WTC11 (cell line): Measurements from ENCODE around the gene FOXS1. TPM values are rescaled to one million over a fixed set of nuclear protein-coding genes. Genes with fewer than 3 reads are reported as not detected.

Source experiments
- ATAC-seq: fragments of 200-7000 bp; cut with Tn5 transposase; 2 replicates; pipeline ENCODE4 v1.10.0; 2021; ENCODE audit warnings: mild to moderate bottlenecking, moderate library complexity
- CTCF ChIA-PET: fragments of 300-600 bp; sonication (Branson Sonifier 250); formaldehyde crosslinking; loops from one replicate; lab custom pipeline; 2021; ENCODE audit warnings: antibody characterized with exemption; lab: Charles Lee
- POLR2A ChIA-PET: fragments of 350-600 bp; sonication (Branson Sonifier 250); formaldehyde crosslinking; loops from one replicate; lab custom pipeline; 2021; ENCODE audit warnings: antibody characterized with exemption; lab: Charles Lee
- DNase-seq: peaks from one replicate; pipeline ENCODE4 v3.0.0; 2021; ENCODE audit warnings: low spot score
- H3K27ac Mint-ChIP-seq: 2 replicates; pipeline ENCODE4 v1.8.0; 2021; ENCODE audit warnings: mixed read lengths
- H3K27me3 Mint-ChIP-seq: 2 replicates; pipeline ENCODE4 v1.8.0; 2021; ENCODE audit warnings: low read depth, mild to moderate bottlenecking, moderate library complexity, mixed read lengths
- H3K36me3 Mint-ChIP-seq: 2 replicates; pipeline ENCODE4 v1.8.0; 2021; ENCODE audit warnings: mixed read lengths
- H3K4me1 Mint-ChIP-seq: 2 replicates; pipeline ENCODE4 v1.8.0; 2022; ENCODE audit warnings: mixed read lengths
- H3K4me3 Mint-ChIP-seq: 2 replicates; pipeline ENCODE4 v1.8.0; 2021; ENCODE audit warnings: mild to moderate bottlenecking, moderate library complexity, mixed read lengths
- H3K9me3 Mint-ChIP-seq: 2 replicates; pipeline ENCODE4 v1.8.0; 2021; ENCODE audit warnings: mixed read lengths
- ATF6 ChIP-seq: sonication (generic); formaldehyde crosslinking; IDR thresholded peaks from 2 replicates; pipeline ENCODE4 v1.8.1; 2023; ENCODE audit warnings: mild to moderate bottlenecking, missing genetic modification reagents
- CBFB ChIP-seq: sonication (generic); formaldehyde crosslinking; IDR thresholded peaks from 2 replicates; pipeline ENCODE4 v1.8.1; 2022; ENCODE audit warnings: mild to moderate bottlenecking, low read depth, missing genetic modification reagents
- CREB1 ChIP-seq: sonication (generic); formaldehyde crosslinking; IDR thresholded peaks from 2 replicates; pipeline ENCODE4 v1.8.0; 2023; ENCODE audit warnings: mild to moderate bottlenecking, missing genetic modification reagents
- E2F4 ChIP-seq: sonication (generic); formaldehyde crosslinking; IDR thresholded peaks from 2 replicates; pipeline ENCODE4 v1.8.1; 2022; ENCODE audit warnings: low read depth, mild to moderate bottlenecking, moderate library complexity, missing genetic modification reagents, borderline replicate concordance
- E2F5 ChIP-seq: sonication (generic); formaldehyde crosslinking; IDR thresholded peaks from 2 replicates; pipeline ENCODE4 v1.8.1; 2022; ENCODE audit warnings: mild to moderate bottlenecking, moderate library complexity, missing genetic modification reagents
- ERG ChIP-seq: fragments of 250-450 bp; sonication (Bioruptor Pico); IDR thresholded peaks from 2 replicates; pipeline ENCODE4 v1.8.0; 2021; ENCODE audit warnings: mild to moderate bottlenecking
- ESRRA ChIP-seq: sonication (generic); formaldehyde crosslinking; IDR thresholded peaks from 2 replicates; pipeline ENCODE4 v1.8.1; 2022; ENCODE audit warnings: mild to moderate bottlenecking, missing genetic modification reagents, borderline replicate concordance
- FOXJ3 ChIP-seq: sonication (generic); formaldehyde crosslinking; IDR thresholded peaks from 2 replicates; pipeline ENCODE4 v1.9.0; 2021; ENCODE audit warnings: missing genetic modification reagents, mild to moderate bottlenecking, borderline replicate concordance
- FOXK1 ChIP-seq: sonication (generic); formaldehyde crosslinking; IDR thresholded peaks from 2 replicates; pipeline ENCODE4 v1.8.0; 2022; ENCODE audit warnings: mild to moderate bottlenecking, moderate library complexity, missing genetic modification reagents
- MLX ChIP-seq: sonication (generic); formaldehyde crosslinking; IDR thresholded peaks from 2 replicates; pipeline ENCODE4 v1.8.1; 2023; ENCODE audit warnings: mild to moderate bottlenecking, missing genetic modification reagents, moderate library complexity
- MYBL2 ChIP-seq: sonication (generic); formaldehyde crosslinking; IDR thresholded peaks from 2 replicates; pipeline ENCODE4 v1.8.1; 2023; ENCODE audit warnings: mild to moderate bottlenecking, moderate library complexity, missing genetic modification reagents
- PRRX2 ChIP-seq: fragments of 250-450 bp; sonication (Bioruptor Pico); IDR thresholded peaks from 2 replicates; pipeline ENCODE4 v1.8.0; 2021; ENCODE audit warnings: mild to moderate bottlenecking
- RORB ChIP-seq: fragments of 250-450 bp; sonication (Bioruptor Pico); IDR thresholded peaks from 2 replicates; pipeline ENCODE4 v1.9.0; 2021; ENCODE audit warnings: mild to moderate bottlenecking
- USF1 ChIP-seq: sonication (generic); formaldehyde crosslinking; IDR thresholded peaks from 2 replicates; pipeline ENCODE4 v1.8.0; 2022; ENCODE audit warnings: mild to moderate bottlenecking, missing genetic modification reagents
- ZBTB21 ChIP-seq: sonication (generic); formaldehyde crosslinking; IDR thresholded peaks from 2 replicates; pipeline ENCODE4 v1.8.1; 2023; ENCODE audit warnings: mild to moderate bottlenecking, missing genetic modification reagents, borderline replicate concordance
- ZNF138 ChIP-seq: sonication (generic); formaldehyde crosslinking; conservative IDR thresholded peaks from 2 replicates; pipeline ENCODE4 v1.8.1; 2022; ENCODE audit warnings: mild to moderate bottlenecking, moderate library complexity, missing genetic modification reagents
- ZNF232 ChIP-seq: sonication (generic); formaldehyde crosslinking; IDR thresholded peaks from 2 replicates; pipeline ENCODE4 v1.8.0; 2022; ENCODE audit warnings: mild to moderate bottlenecking, missing genetic modification reagents
- ZNF416 ChIP-seq: fragments of 250-450 bp; sonication (Bioruptor Pico); IDR thresholded peaks from 2 replicates; pipeline ENCODE4 v1.9.0; 2021; ENCODE audit warnings: mild to moderate bottlenecking, inconsistent platforms
- ZNF423 ChIP-seq: fragments of 250-450 bp; sonication (Bioruptor Pico); IDR thresholded peaks from 2 replicates; pipeline ENCODE4 v2.1.2; 2022; ENCODE audit warnings: mild to moderate bottlenecking, moderate library complexity
- ZNF425 ChIP-seq: fragments of 250-450 bp; sonication (Bioruptor Pico); conservative IDR thresholded peaks from 2 replicates; pipeline ENCODE4 v1.9.0; 2021; ENCODE audit warnings: mild to moderate bottlenecking
- total RNA-seq: library from RNA; stranded (reverse); gene quantifications from 3 replicates; pipeline ENCODE4 v1.2.3, GENCODE V29; 2021

The FOXS1 gene
- total RNA-seq, 1 experiment from 2014 or later, result not detected

- peak; percentile 4 for DNase-seq
- no peak for ATAC-seq
- no peaks in the 10 kb centered on the region for H3K9me3 Mint-ChIP-seq
- H3K27me3 Mint-ChIP-seq, result peaks cover 42% of the 10 kb centered on the region
- H3K4me3 Mint-ChIP-seq, result no peak overlapping the region
- no peak overlapping the region for H3K27ac Mint-ChIP-seq
- H3K36me3 Mint-ChIP-seq, result no peaks in the 10 kb centered on the region
- peaks cover 23% of the 10 kb centered on the region for H3K4me1 Mint-ChIP-seq
- POLR2A ChIA-PET, result interaction anchor here (0.5 kb wide), 1 partner anchor 487 kb away, joined by 3 read pairs; no protein-coding TSS in a partner anchor
- TF ChIP-seq ZNF138 (CRISPR knock-in tag) (no peak), ZNF416 (CRISPR knock-in tag) (no peak)
- TF ChIP-seq, all 79 proteins: peak for 0
- CTCF ChIA-PET, result interaction anchor here (1.1 to 1.4 kb wide), 4 partner anchors 12 to 87 kb away, joined by 3 to 7 read pairs (median 4); partner anchors contain the start of gene PDRG1
Measured at GRCh38 chr20:31864521-31865400, 19.4 kb upstream of the FOXS1 start.

GRCh38 chr20:31863296-31864085 lies 18.1 kb upstream of the FOXS1 start:
- ChIA-PET POLR2A (interaction anchor here (0.6 to 0.9 kb wide), 2 partner anchors 82 to 369 kb away, joined by 3 read pairs; no protein-coding TSS in a partner anchor), CTCF (interaction anchor here (1.0 to 1.8 kb wide), 4 partner anchors 10 to 154 kb away, joined by 3 to 5 read pairs (median 4); partner anchors contain the start of gene PDRG1)
- H3K27me3 Mint-ChIP-seq, result peaks cover 42% of the 10 kb centered on the region
- TF ChIP-seq FOXK1 (CRISPR knock-in tag), result no peak
- TF ChIP-seq ESRRA (CRISPR knock-in tag), result no peak
- TF ChIP-seq RORB, result no peak
- no peak for TF ChIP-seq ZNF425 (CRISPR knock-in tag)
- TF ChIP-seq E2F5 (CRISPR knock-in tag), result no peak
- no peak for TF ChIP-seq MYBL2
- no peak for TF ChIP-seq ZNF232 (CRISPR knock-in tag)
- TF ChIP-seq ZBTB21, result no peak
- no peak for TF ChIP-seq ERG (CRISPR knock-in tag)
- TF ChIP-seq ATF6 (CRISPR knock-in tag), result no peak
- ATAC-seq, result no peak
- H3K9me3 Mint-ChIP-seq, result no peaks in the 10 kb centered on the region
- H3K36me3 Mint-ChIP-seq, result no peaks in the 10 kb centered on the region
- peaks cover 18% of the 10 kb centered on the region for H3K4me1 Mint-ChIP-seq
- DNase-seq, result peak; percentile 7
- no peak overlapping the region for H3K4me3 Mint-ChIP-seq
- no peak overlapping the region for H3K27ac Mint-ChIP-seq

GRCh38 chr20:31862506-31862905 lies 17.1 kb upstream of the FOXS1 start:
- POLR2A ChIA-PET, result interaction anchor here (0.6 kb wide), 1 partner anchor 370 kb away, joined by 3 read pairs; no protein-coding TSS in a partner anchor
- peaks cover 18% of the 10 kb centered on the region for H3K4me1 Mint-ChIP-seq
- DNase-seq (peak; percentile 10), ATAC-seq (no peak)
- H3K27ac Mint-ChIP-seq, result no peak overlapping the region
- H3K27me3 Mint-ChIP-seq, result peaks cover 38% of the 10 kb centered on the region
- CTCF ChIA-PET, result interaction anchor here (1.5 to 3.6 kb wide), 4 partner anchors 9 to 155 kb away, joined by 5 to 28 read pairs (median 12); no protein-coding TSS in a partner anchor
- H3K36me3 Mint-ChIP-seq, result no peaks in the 10 kb centered on the region
- H3K4me3 Mint-ChIP-seq, result peak overlapping the region; percentile 91
- H3K9me3 Mint-ChIP-seq, result no peaks in the 10 kb centered on the region
- TF ChIP-seq CBFB (no peak), FOXJ3 (CRISPR knock-in tag) (no peak), MLX (CRISPR knock-in tag) (no peak), CREB1 (CRISPR knock-in tag) (no peak), FOXK1 (CRISPR knock-in tag) (no peak), E2F4 (CRISPR knock-in tag) (no peak), ZNF423 (CRISPR knock-in tag) (no peak), PRRX2 (CRISPR knock-in tag) (no peak), USF1 (CRISPR knock-in tag) (no peak)
